Right lobe of liver (tissue), 6 donors: Measurements from ENCODE around the gene SMC1B. TPM values are rescaled to one million over a fixed set of nuclear protein-coding genes. Genes with fewer than 3 reads are reported as not detected.

ENCODE experiments used
- ATAC-seq, 4 donors: fragments of 200-7000 bp; cut with Tn5 transposase; one replicate each; pipeline ENCODE4 v1.9.1; 2020; ENCODE audit warnings: mild to moderate bottlenecking in 4 of 4, moderate library complexity in 4 of 4
- DNase-seq, 3 donors: peaks; one replicate each; pipeline ENCODE4 v3.0.0-alpha.2; 2020
- H3K27ac ChIP-seq, 3 donors: fragments of 200-600 bp; one replicate each; pipeline ENCODE4 v1.8.0; 2022
- H3K27me3 ChIP-seq, 2 donors: fragments of 200-600 bp; one replicate each; pipeline ENCODE4 v1.8.0; 2022
- H3K36me3 ChIP-seq, 4 donors: fragments of 200-600 bp; sonication (generic) in 1 of 4; one replicate each; pipeline versions ENCODE4 v1.5.1 to v1.8.0; 2017 to 2022; ENCODE audit warnings: control low read depth in 1 of 4
- H3K4me1 ChIP-seq, 4 donors: fragments of 200-600 bp; sonication (generic) in 1 of 4; one replicate each; pipeline versions ENCODE4 v1.5.1 to v1.8.0; 2017 to 2022; ENCODE audit warnings: control low read depth in 1 of 4
- H3K4me3 ChIP-seq, 3 donors: fragments of 200-600 bp; one replicate each; pipeline ENCODE4 v1.8.0; 2022
- H3K9me3 ChIP-seq, 4 donors: fragments of 200-600 bp; sonication (generic) in 1 of 4; one replicate each; pipeline versions ENCODE4 v1.5.1 to v1.8.0; 2017 to 2022; ENCODE audit warnings: control low read depth in 1 of 4
- POLR2A ChIP-seq: fragments of 450-650 bp; IDR thresholded peaks from one replicate; pipeline ENCODE4 v1.6.1; 2017; ENCODE audit warnings: antibody characterized with exemption, mild to moderate bottlenecking
- WGBS: methylation state at CpG from one replicate; pipeline ENCODE4 v1.1.6; 2018; ENCODE audit warnings: low coverage, low lambda C conversion rate; ENCODE audit not compliant: insufficient coverage; ENCODE audit errors: missing lambda C conversion rate; 5-methylcytosine and 5-hydroxymethylcytosine counted together
- intact Hi-C, 2 donors: fragments of 100-400 bp; cut with DNase I; formaldehyde crosslinking; loops; one replicate each; pipeline versions ENCODE4 v1.11.2 to v1.14.1; 2022
- total RNA-seq, 6 experiments: library from RNA; depleted of rRNA in 2 of 6; stranded (reverse); fragments of >200 nt in 2 of 6; fragmentation: NEBNext Ultra II Directional in 3 of 6; extraction: Animal tissue kit (Norgen Biotek cat#: 25700) in 3 of 6; gene quantifications; one replicate each; pipeline versions ENCODE4 v1.1.0 to v1.2.4, GENCODE V29; 2016 to 2023
- TF ChIP-seq, protein P1 (sequence below), 4 donors: fragments of 200-600 bp in 3 of 4; fragments of 450-650 bp in 1 of 4; IDR thresholded peaks; one replicate each; pipeline versions ENCODE4 v1.5.1 to v1.8.0; 2016 to 2022; ENCODE audit warnings: antibody characterized with exemption in 4 of 4, mild to moderate bottlenecking in 2 of 4
- donor health status: DM: no; HTN: yes; CAD: no.
- donor health status: DM: no; HTN: no; CAD: no.
- donor health status: DM: no; HTN: no; CAD: no.
- donor health status: DM: no; HTN: yes; CAD: no.
- donor health status: DM: no; HTN: yes; CAD: no.

SMC1B gene
- total RNA-seq, 6 experiments from 2014 or later = not detected

DNA sequence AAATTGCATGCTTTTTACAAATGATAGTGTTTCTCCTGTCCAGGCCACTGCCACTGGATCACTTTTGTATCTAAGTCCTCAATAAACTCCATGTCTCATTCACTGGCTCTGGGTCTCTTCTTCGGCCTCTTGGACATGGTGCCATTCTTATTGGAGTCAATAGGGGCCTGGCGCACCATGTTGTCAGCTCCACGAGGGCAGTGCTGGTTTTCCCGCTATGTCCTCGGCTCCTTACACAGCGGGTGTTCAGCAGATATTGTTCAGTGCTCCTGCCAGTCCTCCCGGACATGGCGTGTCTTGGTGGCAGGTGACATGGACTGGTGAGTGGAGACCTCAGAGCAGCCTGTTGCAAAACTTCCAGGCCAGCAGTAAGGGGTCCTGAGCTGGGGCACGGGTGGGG, 107.3 kb downstream of the SMC1B start:
- Histone ChIP-seq H3K4me3 (no peak overlapping the region), H3K27ac (no peak overlapping the region), H3K9me3 (no peaks in the 10 kb centered on the region), H3K36me3 (no peaks in the 10 kb centered on the region), H3K27me3 (no peaks in the 10 kb centered on the region), H3K4me1 (peaks cover 0 to 10% (median 3%) of the 10 kb centered on the region in 4 donors)
- ATAC-seq = no peak
- 100% methylated on average over 1 of the region's 9 CpGs for WGBS
- DNase-seq = no peak
- TF ChIP-seq POLR2A = no peak
- TF ChIP-seq, protein P1, sequence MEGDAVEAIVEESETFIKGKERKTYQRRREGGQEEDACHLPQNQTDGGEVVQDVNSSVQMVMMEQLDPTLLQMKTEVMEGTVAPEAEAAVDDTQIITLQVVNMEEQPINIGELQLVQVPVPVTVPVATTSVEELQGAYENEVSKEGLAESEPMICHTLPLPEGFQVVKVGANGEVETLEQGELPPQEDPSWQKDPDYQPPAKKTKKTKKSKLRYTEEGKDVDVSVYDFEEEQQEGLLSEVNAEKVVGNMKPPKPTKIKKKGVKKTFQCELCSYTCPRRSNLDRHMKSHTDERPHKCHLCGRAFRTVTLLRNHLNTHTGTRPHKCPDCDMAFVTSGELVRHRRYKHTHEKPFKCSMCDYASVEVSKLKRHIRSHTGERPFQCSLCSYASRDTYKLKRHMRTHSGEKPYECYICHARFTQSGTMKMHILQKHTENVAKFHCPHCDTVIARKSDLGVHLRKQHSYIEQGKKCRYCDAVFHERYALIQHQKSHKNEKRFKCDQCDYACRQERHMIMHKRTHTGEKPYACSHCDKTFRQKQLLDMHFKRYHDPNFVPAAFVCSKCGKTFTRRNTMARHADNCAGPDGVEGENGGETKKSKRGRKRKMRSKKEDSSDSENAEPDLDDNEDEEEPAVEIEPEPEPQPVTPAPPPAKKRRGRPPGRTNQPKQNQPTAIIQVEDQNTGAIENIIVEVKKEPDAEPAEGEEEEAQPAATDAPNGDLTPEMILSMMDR (IDR thresholded peaks at IDR 0.05) = no peak
- intact Hi-C loops = no loop called here

DNA sequence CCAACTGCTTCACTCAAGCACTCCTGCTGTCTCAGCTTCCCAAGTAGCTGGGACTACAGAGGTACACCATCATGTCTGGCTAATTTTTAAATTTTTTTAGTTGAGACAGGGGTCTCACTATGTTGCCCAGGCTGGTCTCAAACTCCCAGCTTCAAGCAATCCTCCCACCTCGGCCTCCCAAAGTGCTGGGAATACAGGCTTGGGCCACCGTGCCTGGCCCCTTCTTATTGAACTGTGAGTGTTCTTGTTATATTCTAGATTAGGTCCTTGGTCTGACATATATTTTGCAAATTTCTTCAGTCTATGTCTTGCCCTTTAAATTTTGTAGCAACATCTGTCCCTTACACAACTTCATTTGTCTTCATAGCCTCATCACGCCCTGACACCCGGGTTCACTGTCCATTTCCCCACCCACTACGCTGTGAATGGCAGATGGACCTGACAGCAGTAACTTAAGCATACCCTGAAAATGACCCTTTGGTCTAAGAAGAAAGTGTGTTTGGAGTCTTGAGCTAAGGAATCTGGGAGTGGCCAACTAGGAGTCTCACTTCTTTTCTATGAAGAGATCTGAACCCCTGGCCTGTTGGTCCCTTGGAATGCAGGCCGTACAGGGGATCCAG, 107.8 kb downstream of the SMC1B start:
- intact Hi-C loops = no loop called here
- no peaks in the 10 kb centered on the region for H3K27me3 ChIP-seq
- no peaks in the 10 kb centered on the region for H3K36me3 ChIP-seq
- no peak overlapping the region for H3K27ac ChIP-seq
- no peak overlapping the region for H3K4me3 ChIP-seq
- no peaks in the 10 kb centered on the region for H3K9me3 ChIP-seq
- no peak for TF ChIP-seq POLR2A
- TF ChIP-seq, protein P1 (IDR thresholded peaks at IDR 0.05) = no peak
- 48% methylated on average over 4 of the region's 6 CpGs for WGBS
- ATAC-seq (no peak), DNase-seq (no peak)
- H3K4me1 ChIP-seq = peaks cover 0 to 5% (median 0%) of the 10 kb centered on the region in 4 donors

DNA sequence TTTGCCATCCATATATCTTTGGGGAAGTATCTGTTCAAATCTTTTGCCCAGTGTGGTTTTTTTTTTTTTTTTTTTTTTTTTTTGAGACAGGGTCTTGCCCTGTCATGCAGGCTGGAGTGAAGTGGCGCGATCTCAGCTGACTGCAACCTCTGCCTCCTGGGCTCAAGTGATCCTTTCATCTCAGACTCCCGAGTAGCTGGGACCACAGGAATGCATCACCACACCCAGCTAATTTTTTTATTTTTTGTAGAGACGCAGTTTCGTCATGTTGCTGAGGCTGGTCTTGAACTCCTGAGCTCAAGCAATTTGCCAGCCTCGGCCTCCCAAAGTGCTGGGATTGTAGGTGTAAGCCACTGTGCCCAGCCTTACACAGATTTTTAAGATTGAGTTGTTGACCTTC, 108.4 kb downstream of the SMC1B start:
- intact Hi-C loops = no loop called here
- H3K9me3 ChIP-seq = no peaks in the 10 kb centered on the region
- TF ChIP-seq POLR2A = no peak
- TF ChIP-seq, protein P1 (IDR thresholded peaks at IDR 0.05) = no peak
- H3K36me3 ChIP-seq = no peaks in the 10 kb centered on the region
- WGBS = 78% methylated on average over 4 of the region's 6 CpGs
- DNase-seq = no peak
- peaks cover 0 to 4% (median 0%) of the 10 kb centered on the region in 4 donors for H3K4me1 ChIP-seq
- no peak for ATAC-seq
- no peaks in the 10 kb centered on the region for H3K27me3 ChIP-seq
- no peak overlapping the region for H3K27ac ChIP-seq
- no peak overlapping the region for H3K4me3 ChIP-seq

DNA sequence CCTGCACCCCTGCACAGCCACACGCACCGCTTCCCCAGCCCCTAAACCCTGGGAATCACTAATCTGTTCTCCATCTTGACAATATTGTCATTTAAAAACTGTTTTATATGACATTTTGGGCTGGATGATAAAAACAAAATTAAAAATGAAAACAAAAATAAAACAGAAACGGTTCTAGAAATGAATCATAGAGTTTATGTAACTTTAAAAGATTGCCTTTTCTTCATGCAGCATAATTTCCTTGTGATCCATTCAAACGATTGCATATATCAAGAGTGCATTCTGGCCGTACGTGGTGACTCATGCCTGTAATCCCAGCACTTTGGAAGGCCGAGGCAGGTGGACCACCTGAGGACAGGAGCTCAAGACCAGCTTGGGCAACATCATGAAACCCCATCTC, 110.2 kb downstream of the SMC1B start:
- no peak overlapping the region for H3K4me3 ChIP-seq
- TF ChIP-seq, protein P1 (IDR thresholded peaks at IDR 0.05) = no peak
- TF ChIP-seq POLR2A = no peak
- no peaks in the 10 kb centered on the region for H3K9me3 ChIP-seq
- DNase-seq (no peak), ATAC-seq (no peak)
- H3K27me3 ChIP-seq = no peaks in the 10 kb centered on the region
- no peak overlapping the region for H3K27ac ChIP-seq
- no peaks in the 10 kb centered on the region for H3K4me1 ChIP-seq
- whole genome bisulfite sequencing = 70% methylated on average over 7 of the region's 7 CpGs
- intact Hi-C loops = no loop called here
- H3K36me3 ChIP-seq = no peaks in the 10 kb centered on the region

DNA sequence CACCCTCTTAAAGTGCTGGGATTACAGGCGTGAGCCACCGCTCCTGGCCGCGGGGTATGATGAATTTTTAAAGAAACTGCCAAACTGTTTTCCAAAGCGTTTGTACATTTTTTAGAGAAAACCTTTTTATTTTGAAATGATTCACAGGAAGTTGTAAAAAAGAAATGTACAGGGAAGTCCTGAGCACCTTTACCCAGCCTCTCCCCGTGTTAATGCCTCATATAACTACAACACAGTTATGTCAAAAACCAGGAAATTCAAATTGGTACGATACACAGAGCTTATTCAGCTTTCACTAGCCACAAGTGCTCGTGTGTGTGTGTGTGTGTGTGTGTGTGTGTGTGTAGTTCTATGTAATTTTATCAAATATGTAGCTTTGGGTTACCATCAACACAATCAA, 110.6 kb downstream of the SMC1B start:
- H3K4me3 ChIP-seq = no peak overlapping the region
- ATAC-seq (no peak), DNase-seq (no peak)
- 59% methylated on average over 8 of the region's 8 CpGs for WGBS
- no peaks in the 10 kb centered on the region for H3K9me3 ChIP-seq
- no peak overlapping the region for H3K27ac ChIP-seq
- H3K4me1 ChIP-seq = no peaks in the 10 kb centered on the region
- H3K27me3 ChIP-seq = no peaks in the 10 kb centered on the region
- TF ChIP-seq, protein P1 (IDR thresholded peaks at IDR 0.05) = no peak
- no peak for TF ChIP-seq POLR2A
- H3K36me3 ChIP-seq = no peaks in the 10 kb centered on the region
- intact Hi-C loops = no loop called here
